Activated naive CD4-positive, alpha-beta T cell treated with anti-CD3 and anti-CD28 coated beads, Interleukin-2, amount 10 ng/mL, durations not matched to agents 7 days and 5 days (primary cell): Measurements from ENCODE around the gene PLXNA2.

ENCODE experiments used
- CTCF ChIA-PET: fragments of 350-600 bp; sonication (Branson Sonifier 250); formaldehyde crosslinking; loops from one replicate; lab custom pipeline; 2021; ENCODE audit warnings: antibody characterized with exemption; lab: Charles Lee
- DNase-seq: peaks from one replicate; pipeline ENCODE4 v3.0.0-alpha.2; 2020
- H3K27ac Mint-ChIP-seq: one replicate; pipeline ENCODE4 v1.8.0; 2021; ENCODE audit warnings: mild to moderate bottlenecking, moderate library complexity, mixed read lengths
- H3K27me3 Mint-ChIP-seq: one replicate; pipeline ENCODE4 v1.8.0; 2021; ENCODE audit warnings: mild to moderate bottlenecking, mixed read lengths
- H3K36me3 Mint-ChIP-seq: one replicate; pipeline ENCODE4 v1.8.0; 2021; ENCODE audit warnings: mixed read lengths
- H3K4me1 Mint-ChIP-seq: one replicate; pipeline ENCODE4 v1.8.0; 2021; ENCODE audit warnings: mixed read lengths
- H3K4me3 Mint-ChIP-seq: one replicate; pipeline ENCODE4 v1.8.0; 2021; ENCODE audit warnings: mild to moderate bottlenecking, moderate library complexity, mixed read lengths
- H3K9me3 Mint-ChIP-seq: one replicate; pipeline ENCODE4 v1.8.0; 2021; ENCODE audit warnings: mixed read lengths

Gene PLXNA2

DNA sequence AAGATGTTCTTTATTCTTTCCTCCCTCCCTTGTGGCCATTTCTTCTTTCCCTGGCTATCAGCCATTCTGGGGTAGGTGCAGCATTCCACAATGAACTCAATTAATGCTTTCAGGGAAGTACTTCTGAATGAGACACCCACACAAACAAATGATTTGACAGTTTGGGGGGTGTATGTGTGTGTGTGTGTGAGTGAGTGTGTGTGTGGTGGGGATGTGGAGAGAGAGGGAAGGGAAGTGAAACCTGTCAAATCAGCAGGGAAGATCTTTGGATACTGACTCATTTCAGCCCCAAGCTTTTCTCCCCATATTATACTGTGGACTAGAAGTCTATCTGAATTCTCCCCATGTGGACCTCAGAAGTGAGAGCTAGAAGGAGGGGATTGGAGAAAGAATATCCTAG lies 178.3 kb downstream of the PLXNA2 start:
- Mint-ChIP-seq H3K9me3 (no peaks in the 10 kb centered on the region), H3K27ac (no peak overlapping the region), H3K27me3 (peaks cover 21% of the 10 kb centered on the region), H3K36me3 (no peaks in the 10 kb centered on the region), H3K4me1 (no peaks in the 10 kb centered on the region), H3K4me3 (no peak overlapping the region)
- CTCF ChIA-PET, result interaction anchor here (0.7 to 1.2 kb wide), 2 partner anchors 28 to 66 kb away, joined by 3 read pairs; no protein-coding TSS in a partner anchor
- no peak for DNase-seq

DNA sequence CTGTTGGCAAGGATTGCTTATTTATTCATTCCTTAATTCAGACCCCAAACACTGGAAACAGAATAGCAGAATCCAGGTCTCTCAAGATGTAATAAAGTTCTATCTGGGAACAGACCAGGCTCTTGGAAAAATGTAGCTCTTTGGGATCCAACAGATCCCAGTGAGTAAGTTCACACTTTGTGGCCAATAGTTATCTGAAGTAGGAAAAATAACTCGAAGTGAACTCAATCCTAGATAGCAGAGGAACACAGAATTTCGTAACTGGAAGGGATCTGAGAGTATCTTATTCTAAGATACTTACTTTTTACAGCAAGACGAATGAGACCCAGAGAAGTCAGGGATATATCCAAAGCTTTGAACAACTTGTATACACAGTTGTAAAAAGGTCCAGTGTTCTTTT lies 182.6 kb downstream of the PLXNA2 start:
- Mint-ChIP-seq H3K4me1 (no peaks in the 10 kb centered on the region), H3K36me3 (no peaks in the 10 kb centered on the region), H3K4me3 (no peak overlapping the region), H3K9me3 (no peaks in the 10 kb centered on the region), H3K27me3 (peaks cover 37% of the 10 kb centered on the region), H3K27ac (no peak overlapping the region)
- no peak for DNase-seq
- CTCF ChIA-PET, result interaction anchor here (1.5 kb wide), 1 partner anchor 40 kb away, joined by 3 read pairs; no protein-coding TSS in a partner anchor

DNA sequence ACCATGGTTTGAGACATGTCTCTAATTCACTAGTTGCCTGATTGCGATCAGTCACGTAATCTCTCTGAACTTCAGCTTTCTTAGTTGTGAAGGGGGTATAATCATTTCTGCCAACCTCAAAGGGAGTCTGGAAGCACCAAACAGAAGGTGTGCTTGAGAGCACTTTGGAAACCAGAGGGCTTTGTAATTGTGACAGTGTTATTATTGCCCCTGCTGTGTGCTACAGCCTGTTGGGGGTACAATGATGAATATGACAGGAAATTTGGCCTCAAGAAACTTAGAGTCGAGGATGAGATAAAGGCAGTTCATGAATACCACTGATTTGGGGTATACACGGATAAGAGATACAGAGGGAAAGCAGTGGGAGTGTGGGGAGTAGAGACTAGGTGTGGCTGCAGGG lies 183.1 kb downstream of the PLXNA2 start:
- DNase-seq, result no peak
- CTCF ChIA-PET, result interaction anchor here (1.5 kb wide), 1 partner anchor 39 kb away, joined by 3 read pairs; no protein-coding TSS in a partner anchor
- H3K4me3 Mint-ChIP-seq, result no peak overlapping the region
- H3K36me3 Mint-ChIP-seq, result no peaks in the 10 kb centered on the region
- H3K4me1 Mint-ChIP-seq, result no peaks in the 10 kb centered on the region
- H3K9me3 Mint-ChIP-seq, result no peaks in the 10 kb centered on the region
- H3K27me3 Mint-ChIP-seq, result peaks cover 42% of the 10 kb centered on the region
- H3K27ac Mint-ChIP-seq, result no peak overlapping the region

DNA sequence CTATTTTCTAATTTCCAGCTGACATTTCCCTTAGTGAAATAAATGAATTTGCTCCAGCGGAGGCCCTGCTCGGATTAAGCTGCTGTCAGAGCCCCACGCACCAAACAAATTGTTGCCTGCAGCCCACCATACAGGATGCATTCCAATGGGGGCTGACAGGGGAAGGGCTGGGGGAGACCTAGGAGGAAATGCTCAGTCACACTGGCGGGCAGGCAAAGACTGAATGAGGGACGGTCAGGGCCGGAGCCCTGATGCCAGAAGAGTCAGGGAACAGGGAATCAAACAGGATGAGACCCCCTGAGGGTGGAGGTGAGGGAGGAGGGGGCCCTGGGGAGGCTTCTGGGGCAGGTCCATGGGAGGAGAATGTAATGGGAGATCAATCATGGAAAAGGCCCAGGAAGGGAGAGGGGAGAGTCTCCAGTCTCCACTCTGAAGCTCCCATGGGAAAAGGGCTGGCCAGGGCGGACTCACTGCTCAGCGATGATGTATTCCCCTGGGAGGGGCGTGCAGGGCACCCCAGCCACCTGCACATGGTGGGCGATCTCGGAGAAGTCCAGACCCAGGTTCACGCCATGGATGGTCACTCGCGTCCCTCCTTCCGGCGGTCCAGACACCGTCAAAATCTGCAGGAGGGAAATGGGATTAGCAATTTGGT lies 183.8 kb downstream of the PLXNA2 start:
- Mint-ChIP-seq H3K9me3 (no peaks in the 10 kb centered on the region), H3K27me3 (peaks cover 46% of the 10 kb centered on the region), H3K27ac (no peak overlapping the region), H3K36me3 (no peaks in the 10 kb centered on the region), H3K4me3 (no peak overlapping the region), H3K4me1 (no peaks in the 10 kb centered on the region)
- DNase-seq, result no peak
- CTCF ChIA-PET, result interaction anchor here (1.5 kb wide), 1 partner anchor 39 kb away, joined by 3 read pairs; no protein-coding TSS in a partner anchor

DNA sequence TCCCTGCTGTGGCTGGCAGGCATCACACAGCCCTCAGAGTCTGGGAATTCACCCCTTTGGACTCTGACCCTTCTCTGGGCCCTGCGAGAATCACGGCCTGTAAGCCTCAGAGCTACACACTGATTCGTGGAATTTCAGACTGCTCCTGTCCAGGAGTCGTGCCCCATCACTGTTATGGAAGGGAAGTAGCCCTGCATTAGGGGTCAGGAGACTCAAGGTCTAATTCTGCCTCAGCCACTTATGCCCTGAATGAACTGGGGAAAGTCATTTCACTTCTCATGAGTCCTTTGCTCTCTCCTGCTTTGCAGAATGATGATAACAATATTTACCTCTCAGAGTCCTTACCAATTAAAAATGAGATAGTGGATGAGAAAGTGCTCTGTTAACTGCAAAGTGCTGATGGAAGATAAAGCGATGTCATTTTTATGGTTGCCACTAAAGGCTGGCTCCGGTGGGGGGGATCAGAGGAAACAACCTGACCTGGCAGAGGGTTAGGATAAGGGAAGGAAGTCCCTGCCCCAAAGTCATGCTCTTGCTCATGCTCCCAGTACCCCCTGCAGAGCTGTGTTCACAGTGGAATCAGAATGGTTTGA lies 184.7 kb downstream of the PLXNA2 start:
- DNase-seq, result no peak
- H3K27ac Mint-ChIP-seq, result no peak overlapping the region
- H3K4me3 Mint-ChIP-seq, result no peak overlapping the region
- no peaks in the 10 kb centered on the region for H3K4me1 Mint-ChIP-seq
- H3K36me3 Mint-ChIP-seq, result no peaks in the 10 kb centered on the region
- peaks cover 55% of the 10 kb centered on the region for H3K27me3 Mint-ChIP-seq
- CTCF ChIA-PET, result no interaction called here
- H3K9me3 Mint-ChIP-seq, result no peaks in the 10 kb centered on the region

DNA sequence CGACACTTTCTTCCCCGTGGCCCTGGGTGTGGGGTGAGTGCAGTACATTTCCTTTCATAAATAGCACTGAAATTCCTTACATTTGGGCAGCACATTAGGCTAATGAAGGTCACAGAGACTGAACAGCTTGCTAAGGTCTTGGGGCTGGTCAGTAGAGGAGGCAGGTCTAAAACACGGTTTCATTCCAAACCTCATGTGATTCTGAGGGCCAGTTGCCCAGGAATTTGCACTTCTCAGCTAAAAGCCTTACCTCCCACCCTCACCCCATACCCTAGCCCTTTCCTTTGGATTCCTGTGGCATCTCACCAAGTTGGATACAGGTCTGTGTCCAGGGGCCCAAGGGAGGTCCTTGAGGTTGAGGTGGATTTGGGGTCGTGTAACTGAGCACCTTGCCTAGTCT lies 185.4 kb downstream of the PLXNA2 start:
- CTCF ChIA-PET, result no interaction called here
- H3K36me3 Mint-ChIP-seq, result no peaks in the 10 kb centered on the region
- no peak overlapping the region for H3K27ac Mint-ChIP-seq
- H3K27me3 Mint-ChIP-seq, result peaks cover 61% of the 10 kb centered on the region
- H3K4me1 Mint-ChIP-seq, result no peaks in the 10 kb centered on the region
- H3K9me3 Mint-ChIP-seq, result no peaks in the 10 kb centered on the region
- no peak overlapping the region for H3K4me3 Mint-ChIP-seq
- DNase-seq, result no peak

DNA sequence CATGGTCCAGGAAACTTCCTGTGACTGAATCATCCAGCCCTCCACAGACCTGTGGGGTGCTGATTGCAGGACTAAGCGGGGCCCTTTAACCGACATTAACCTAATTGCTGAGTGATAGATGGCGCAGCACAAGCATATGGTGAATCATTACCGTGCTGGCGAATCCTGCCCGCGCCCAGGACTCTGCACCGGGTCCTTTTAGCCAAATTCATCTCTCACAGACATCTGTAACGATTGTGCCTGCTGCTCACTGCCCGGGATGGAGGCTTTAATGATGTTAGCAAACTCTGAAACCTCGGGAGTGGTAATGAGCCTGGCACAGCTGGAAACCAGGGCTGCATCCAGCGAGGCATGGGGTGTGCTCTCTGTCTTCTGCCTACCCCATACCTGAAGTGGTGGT lies 185.9 kb downstream of the PLXNA2 start:
- CTCF ChIA-PET, result interaction anchor here (1.0 kb wide), 1 partner anchor 10 kb away, joined by 4 read pairs; no protein-coding TSS in a partner anchor
- Mint-ChIP-seq H3K27me3 (peaks cover 62% of the 10 kb centered on the region), H3K27ac (no peak overlapping the region), H3K4me3 (no peak overlapping the region), H3K9me3 (no peaks in the 10 kb centered on the region), H3K4me1 (no peaks in the 10 kb centered on the region), H3K36me3 (no peaks in the 10 kb centered on the region)
- no peak for DNase-seq

DNA sequence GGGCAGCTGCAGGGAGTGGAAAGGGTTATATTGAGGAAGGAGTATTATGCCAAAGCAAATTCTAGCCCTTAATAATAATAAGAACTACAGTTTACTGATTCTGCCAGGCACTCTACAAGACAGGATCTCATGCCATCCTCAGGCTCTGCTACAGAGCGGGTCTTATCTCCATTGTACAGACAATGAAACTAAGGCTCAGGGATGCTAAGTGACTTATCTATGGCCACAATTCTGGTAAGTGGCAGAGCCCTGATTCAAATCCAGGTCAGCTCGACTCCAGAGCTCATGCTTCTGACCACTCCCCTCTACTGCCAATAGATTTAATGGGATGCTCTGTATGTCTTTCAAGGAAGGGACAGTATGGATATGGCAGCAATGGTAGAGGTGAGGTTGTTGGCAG lies 187.1 kb downstream of the PLXNA2 start:
- Mint-ChIP-seq H3K27me3 (peaks cover 67% of the 10 kb centered on the region), H3K4me1 (no peaks in the 10 kb centered on the region), H3K27ac (no peak overlapping the region), H3K4me3 (no peak overlapping the region), H3K36me3 (no peaks in the 10 kb centered on the region), H3K9me3 (no peaks in the 10 kb centered on the region)
- DNase-seq, result no peak
- CTCF ChIA-PET, result interaction anchor here (1.0 kb wide), 1 partner anchor 9 kb away, joined by 4 read pairs; no protein-coding TSS in a partner anchor

DNA sequence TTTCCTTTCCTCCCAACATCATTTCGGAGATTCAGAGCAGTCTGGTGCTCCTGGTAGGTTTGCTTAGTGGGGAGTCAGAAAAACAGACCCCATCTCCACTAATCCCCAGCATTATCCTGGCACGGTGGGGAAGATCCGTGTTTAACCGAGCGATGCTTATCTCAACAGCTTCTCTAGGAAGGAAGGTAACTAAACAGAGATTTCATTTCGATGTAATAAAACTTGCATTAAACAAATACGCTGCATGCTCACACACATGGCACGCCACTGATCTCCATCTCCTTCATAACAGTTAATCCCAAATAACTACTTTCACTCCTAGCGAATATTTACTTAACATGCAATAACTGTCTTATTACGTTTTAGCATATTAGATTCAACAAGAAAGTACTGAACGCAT lies 188.6 kb downstream of the PLXNA2 start:
- Mint-ChIP-seq H3K27ac (no peak overlapping the region), H3K27me3 (peaks cover 72% of the 10 kb centered on the region), H3K4me1 (no peaks in the 10 kb centered on the region), H3K36me3 (no peaks in the 10 kb centered on the region), H3K4me3 (no peak overlapping the region), H3K9me3 (no peaks in the 10 kb centered on the region)
- CTCF ChIA-PET, result interaction anchor here (1.1 to 1.2 kb wide), 2 partner anchors 37 to 39 kb away, joined by 3 to 5 read pairs; no protein-coding TSS in a partner anchor
- no peak for DNase-seq

DNA sequence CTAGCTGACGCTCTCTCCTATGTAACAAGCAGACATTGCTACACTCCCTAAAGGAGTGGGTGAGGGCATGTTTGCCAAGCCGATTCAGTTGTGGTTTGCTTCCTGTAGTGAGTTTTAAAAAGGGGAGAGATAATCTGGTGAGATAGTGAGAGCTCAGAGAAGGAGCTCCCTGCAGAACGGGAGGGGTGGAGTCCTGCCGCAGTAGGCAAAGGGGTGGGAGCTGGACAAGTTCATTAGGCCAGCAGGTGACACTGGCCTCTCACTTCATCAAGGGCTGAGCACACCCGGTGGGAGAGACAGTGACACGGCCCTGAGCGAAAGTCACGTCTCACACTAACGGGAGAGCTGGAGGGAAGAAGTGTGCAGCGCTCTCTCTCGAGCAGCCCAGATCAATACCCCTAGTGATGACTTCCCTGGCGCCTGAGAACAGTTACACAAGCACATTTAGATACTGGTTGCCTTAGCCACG lies 189.2 kb downstream of the PLXNA2 start:
- H3K4me3 Mint-ChIP-seq, result no peak overlapping the region
- no peaks in the 10 kb centered on the region for H3K4me1 Mint-ChIP-seq
- no peak for DNase-seq
- CTCF ChIA-PET, result interaction anchor here (1.2 kb wide), 1 partner anchor 40 kb away, joined by 3 read pairs; no protein-coding TSS in a partner anchor
- no peaks in the 10 kb centered on the region for H3K9me3 Mint-ChIP-seq
- H3K27me3 Mint-ChIP-seq, result peaks cover 67% of the 10 kb centered on the region
- H3K27ac Mint-ChIP-seq, result no peak overlapping the region
- H3K36me3 Mint-ChIP-seq, result no peaks in the 10 kb centered on the region

DNA sequence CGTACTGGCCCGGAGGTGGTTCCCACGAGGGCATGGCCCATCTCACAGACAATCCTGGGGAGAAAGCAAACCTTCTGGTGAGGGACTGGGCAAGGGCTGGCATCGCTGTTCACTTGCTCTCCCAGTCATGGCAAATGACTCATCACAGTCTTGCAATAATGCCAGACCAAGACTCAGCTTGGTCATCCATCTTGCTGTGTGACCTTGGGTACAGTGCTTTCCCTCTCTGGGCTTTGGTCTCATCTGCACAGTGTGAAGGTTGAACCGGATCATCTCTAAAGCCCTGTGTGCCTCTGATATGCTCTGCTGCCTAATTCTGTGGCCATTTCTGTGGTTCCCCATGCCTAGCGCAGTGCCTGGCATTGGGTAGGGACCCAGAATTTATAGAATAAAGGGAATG lies 189.7 kb downstream of the PLXNA2 start:
- no peaks in the 10 kb centered on the region for H3K9me3 Mint-ChIP-seq
- H3K4me1 Mint-ChIP-seq, result no peaks in the 10 kb centered on the region
- H3K4me3 Mint-ChIP-seq, result no peak overlapping the region
- CTCF ChIA-PET, result interaction anchor here (1.2 kb wide), 1 partner anchor 40 kb away, joined by 3 read pairs; no protein-coding TSS in a partner anchor
- no peak for DNase-seq
- no peak overlapping the region for H3K27ac Mint-ChIP-seq
- peaks cover 63% of the 10 kb centered on the region for H3K27me3 Mint-ChIP-seq
- H3K36me3 Mint-ChIP-seq, result no peaks in the 10 kb centered on the region

DNA sequence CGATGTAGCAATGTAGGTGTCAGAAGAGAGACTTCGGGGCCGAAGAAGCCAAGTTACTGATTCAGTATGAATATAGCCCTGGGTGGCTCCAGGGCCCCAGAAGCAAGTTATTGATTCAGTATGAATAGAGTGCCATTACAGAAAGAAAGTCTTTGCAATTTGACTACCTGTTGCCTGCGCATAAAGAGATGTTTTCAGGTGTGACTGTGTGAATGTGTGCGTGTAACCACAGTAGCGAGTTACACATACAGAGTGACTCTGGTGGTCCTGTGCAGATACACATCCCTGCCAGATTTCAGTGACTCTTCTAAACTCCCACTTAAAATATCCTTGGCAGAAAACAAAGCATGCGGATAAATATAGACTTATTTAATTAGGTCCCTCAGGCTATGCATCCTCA lies 190.5 kb downstream of the PLXNA2 start:
- DNase-seq, result no peak
- Mint-ChIP-seq H3K9me3 (no peaks in the 10 kb centered on the region), H3K4me3 (no peak overlapping the region), H3K27ac (no peak overlapping the region), H3K27me3 (peaks cover 57% of the 10 kb centered on the region), H3K4me1 (peaks cover 5% of the 10 kb centered on the region), H3K36me3 (no peaks in the 10 kb centered on the region)
- CTCF ChIA-PET, result no interaction called here

DNA sequence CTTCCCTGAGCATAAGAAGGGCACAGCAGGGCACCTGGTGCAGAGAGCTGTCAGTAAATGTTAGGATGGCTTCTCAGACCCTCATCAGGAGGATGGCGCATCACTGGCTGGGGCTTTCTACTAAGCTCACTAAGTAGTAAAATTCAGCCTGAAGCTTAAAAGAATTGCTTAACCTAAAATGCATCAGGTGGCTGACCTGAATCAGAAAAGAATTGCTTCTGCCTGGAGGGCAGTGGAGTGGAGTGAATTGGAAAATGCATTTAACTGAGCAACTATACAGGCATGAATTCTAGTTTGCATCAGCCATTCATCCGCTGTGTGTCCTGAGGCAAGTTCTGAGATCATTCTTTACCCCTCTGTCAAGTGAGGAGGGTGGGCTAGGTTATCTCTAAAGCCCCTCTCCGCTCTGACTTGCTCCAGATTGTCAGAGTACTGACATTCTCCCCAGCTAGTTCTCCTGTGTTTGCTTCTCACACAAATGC lies 191.2 kb downstream of the PLXNA2 start:
- peaks cover 52% of the 10 kb centered on the region for H3K27me3 Mint-ChIP-seq

DNA sequence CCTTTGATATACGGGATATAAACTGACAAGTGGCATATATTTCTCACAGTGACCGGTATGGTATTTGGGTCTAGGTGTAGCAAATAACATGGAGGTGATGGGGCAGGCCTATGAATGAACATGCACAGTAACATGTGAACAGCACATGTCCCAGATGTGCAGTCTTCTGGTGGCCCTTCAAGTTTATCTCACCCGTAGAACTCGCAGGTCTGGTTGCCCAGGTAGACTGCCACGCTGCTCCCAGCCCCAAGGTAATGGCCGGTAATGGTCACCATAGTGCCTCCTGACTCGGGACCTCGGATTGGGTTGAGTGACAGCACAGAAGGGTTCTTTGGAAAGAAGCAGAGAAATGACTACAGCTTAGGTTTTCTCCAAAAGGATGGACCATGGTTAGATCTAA lies 192.0 kb downstream of the PLXNA2 start:
- no peak for DNase-seq
- H3K4me1 Mint-ChIP-seq, result peaks cover 6% of the 10 kb centered on the region
- no peak overlapping the region for H3K4me3 Mint-ChIP-seq
- no peaks in the 10 kb centered on the region for H3K9me3 Mint-ChIP-seq
- peaks cover 48% of the 10 kb centered on the region for H3K27me3 Mint-ChIP-seq
- CTCF ChIA-PET, result no interaction called here
- no peak overlapping the region for H3K27ac Mint-ChIP-seq
- H3K36me3 Mint-ChIP-seq, result no peaks in the 10 kb centered on the region

More for the DNA sequence above, 191.2 kb downstream of the PLXNA2 start:
- H3K9me3 Mint-ChIP-seq, result no peaks in the 10 kb centered on the region
- peaks cover 6% of the 10 kb centered on the region for H3K4me1 Mint-ChIP-seq
- H3K27ac Mint-ChIP-seq, result no peak overlapping the region
- no peaks in the 10 kb centered on the region for H3K36me3 Mint-ChIP-seq
- CTCF ChIA-PET, result no interaction called here
- H3K4me3 Mint-ChIP-seq, result no peak overlapping the region
- DNase-seq, result no peak
